Measurements from ENCODE around the gene CCDC6.

- no peak for TF ChIP-seq EZH2 (IDR thresholded peaks at IDR 0.05; ENCODE audit: low read depth)
- TF ChIP-seq, protein P1, sequence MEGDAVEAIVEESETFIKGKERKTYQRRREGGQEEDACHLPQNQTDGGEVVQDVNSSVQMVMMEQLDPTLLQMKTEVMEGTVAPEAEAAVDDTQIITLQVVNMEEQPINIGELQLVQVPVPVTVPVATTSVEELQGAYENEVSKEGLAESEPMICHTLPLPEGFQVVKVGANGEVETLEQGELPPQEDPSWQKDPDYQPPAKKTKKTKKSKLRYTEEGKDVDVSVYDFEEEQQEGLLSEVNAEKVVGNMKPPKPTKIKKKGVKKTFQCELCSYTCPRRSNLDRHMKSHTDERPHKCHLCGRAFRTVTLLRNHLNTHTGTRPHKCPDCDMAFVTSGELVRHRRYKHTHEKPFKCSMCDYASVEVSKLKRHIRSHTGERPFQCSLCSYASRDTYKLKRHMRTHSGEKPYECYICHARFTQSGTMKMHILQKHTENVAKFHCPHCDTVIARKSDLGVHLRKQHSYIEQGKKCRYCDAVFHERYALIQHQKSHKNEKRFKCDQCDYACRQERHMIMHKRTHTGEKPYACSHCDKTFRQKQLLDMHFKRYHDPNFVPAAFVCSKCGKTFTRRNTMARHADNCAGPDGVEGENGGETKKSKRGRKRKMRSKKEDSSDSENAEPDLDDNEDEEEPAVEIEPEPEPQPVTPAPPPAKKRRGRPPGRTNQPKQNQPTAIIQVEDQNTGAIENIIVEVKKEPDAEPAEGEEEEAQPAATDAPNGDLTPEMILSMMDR (conservative IDR thresholded peaks at IDR 0.05), result no peak
Measured at GRCh38 chr10:59887972-59888640, 18.2 kb downstream of the CCDC6 start.
